Measurements from ENCODE around the gene SYNDIG1.
"Not testable (repeated sequence)": the region's sequence is repeated elsewhere in the genome, so short reads cannot be mapped to it uniquely, and the experiment has no call there.

Gene SYNDIG1

DNA sequence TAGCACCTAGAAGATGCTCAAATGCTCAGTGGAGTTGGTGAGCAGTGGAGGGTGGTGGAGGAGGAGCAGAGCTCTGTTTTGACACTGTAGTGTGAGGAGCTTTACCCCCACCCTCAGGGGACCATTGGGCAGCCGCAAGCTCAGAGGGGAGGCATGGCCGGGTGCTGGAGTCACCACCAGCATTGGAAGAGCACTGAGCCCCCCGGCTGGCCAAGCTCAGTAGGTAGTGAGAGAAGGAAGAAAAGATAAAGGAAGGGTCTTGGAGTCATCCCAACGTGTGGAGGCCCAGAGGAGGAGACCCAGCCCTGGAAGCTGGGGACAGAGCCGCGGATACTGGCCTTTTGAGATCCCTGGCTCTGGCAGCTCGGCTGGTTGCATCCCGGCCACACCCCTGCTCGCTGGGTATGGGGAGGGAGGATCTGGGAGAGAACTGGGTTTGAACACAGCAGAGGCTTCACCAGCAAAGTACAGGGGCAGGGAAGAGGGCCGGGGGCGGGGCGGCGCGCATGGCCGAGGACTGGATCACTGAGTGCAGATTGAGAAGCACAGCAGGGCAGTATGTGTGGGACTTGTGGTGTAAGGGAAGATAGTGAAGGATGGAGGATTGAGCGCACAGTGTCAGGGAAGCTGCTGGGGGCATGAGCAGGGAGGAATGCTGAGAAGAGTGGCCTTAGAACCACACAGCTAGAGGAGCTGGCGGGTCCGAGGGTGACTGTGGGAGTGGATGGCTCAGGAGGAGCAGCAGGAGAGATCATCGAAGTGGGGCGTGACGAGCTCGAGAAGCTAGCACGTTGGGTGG lies 24.4 kb downstream of the SYNDIG1 start:
- no peak for DNase-seq

DNA sequence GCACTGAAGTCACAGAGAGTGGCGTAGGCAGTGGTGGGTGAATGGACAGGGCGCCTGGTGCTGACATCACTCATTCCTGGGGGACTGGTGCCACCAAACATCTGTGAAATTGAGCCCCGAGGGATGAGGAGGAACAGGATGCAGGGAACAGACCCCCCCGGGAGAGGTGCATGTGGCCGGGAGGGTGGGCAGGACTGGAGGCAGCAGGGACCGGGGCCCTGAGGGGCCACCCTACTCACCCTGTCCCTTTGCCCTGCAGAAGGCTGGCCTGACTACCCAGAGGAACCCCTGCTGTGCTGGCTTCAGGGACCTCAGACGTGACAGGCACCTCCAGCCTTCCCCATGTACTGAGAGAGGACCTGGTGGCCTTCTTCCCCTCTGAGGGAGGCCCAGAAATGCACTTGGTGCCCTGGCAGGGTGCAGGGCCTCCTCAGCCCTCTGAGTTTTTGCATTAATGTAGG lies 25.1 kb downstream of the SYNDIG1 start:
- DNase-seq: no peak

DNA sequence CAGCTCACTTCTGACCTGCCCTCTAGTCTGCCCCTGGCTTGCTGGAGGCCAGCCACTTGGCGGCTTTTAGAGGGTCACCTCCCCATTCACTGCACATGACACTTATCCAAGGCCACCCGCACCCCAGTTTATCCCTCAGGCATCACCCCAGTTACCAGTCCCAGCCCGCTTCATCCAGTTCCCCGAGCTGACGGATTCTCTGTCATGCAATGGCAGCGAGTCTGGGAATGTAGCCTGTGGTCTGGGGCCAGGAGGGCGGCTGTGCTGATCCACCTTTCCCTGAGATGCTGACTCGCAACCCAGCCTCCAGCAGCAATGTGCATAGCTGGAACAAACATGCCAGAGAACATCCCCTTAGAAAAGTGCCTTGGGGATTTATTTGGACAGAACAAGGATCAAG lies 25.8 kb downstream of the SYNDIG1 start:
- no peak for DNase-seq

DNA sequence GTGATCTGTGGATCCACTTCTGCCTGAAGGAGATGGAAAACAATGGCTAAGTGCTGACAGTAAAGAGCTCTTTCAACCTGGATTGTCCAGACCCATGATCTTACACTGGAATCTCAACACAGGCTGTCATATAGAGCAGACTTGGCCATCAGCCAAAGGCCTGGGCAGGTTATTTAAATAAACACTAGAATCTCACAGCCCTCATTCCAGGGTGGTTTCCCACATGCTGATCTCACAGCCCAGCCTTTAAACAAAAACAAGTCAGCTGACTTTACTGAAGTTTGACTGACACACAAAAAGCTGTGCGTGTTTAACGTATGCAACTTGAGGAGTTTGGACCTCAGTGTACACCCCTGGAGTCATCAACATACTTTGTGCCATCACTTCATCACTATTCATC lies 28.4 kb downstream of the SYNDIG1 start:
- DNase-seq: no peak

DNA sequence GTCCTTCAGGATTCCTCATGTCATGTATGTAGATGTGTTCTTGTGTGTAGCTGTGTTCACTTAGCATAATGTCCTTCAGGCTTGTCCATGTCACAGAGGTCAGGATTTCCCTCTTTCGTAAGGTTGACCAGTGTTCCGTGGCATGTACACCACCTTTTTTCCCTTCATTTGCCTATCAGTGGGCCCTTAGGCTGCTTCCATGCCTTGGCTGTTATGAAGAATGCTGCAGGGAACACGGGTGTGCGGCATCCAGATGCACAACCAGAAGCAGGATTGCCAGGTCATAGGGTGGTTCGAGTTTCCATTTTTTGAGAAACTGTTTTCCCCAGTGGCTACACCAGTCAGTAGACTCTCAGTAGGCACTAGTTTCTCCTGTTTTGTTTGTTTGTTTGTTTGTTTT lies 29.2 kb downstream of the SYNDIG1 start:
- DNase-seq: no peak

DNA sequence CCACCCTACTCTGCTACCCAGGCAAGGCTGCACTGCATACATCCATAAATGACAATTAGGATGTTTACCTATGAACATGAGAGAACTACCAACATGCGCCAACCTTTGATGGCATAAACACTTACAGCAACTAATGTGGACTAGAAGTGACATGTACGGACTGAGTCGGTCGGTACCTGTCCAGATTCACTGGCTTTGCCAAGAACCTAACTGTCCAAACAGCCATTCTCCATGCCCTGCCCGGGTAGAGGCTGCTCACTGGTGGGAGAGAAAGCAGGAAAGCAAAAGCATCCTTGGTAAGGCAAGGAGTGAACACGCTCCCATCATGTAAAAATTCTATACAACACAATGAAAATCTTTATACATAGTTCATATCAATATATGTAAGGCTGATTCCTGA lies 30.0 kb downstream of the SYNDIG1 start:
- no peak for DNase-seq

DNA sequence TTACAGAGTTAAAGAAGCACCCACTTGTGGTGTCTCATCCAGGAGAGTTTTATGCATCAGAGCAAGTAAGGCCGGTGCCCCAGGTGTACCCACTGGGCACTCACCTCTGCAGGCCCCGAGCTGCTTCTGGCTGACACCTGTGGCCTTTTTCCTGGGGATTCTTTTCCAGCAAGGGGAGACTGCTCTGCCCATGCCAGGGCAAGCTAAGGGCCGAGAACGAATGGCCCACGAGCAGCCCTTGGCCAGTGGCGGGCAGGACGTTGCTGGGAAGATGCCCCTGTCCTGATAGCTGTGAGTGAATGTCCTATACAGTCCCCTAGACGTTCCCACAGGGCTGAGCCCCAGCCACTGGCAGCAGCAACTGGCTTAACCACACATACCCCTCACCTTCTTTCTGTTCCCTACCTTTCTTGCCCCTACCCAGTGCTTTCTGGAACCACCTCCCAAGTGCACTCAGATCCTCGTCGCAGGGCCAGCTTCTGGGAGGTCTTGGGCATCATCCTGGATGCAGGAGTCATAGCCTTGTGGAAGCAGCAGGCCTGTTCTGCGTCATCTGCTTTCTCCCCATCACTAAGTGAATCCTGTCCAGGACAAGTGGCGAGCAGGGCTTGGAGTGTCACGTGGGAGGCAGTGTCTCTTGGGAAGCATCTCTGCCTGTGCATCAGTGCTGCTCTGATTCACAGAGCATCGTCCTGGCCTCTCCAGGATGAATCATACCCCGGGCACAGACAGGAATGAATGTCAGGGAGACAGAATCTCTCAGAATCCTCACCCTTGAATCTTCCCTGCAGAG lies 32.5 kb downstream of the SYNDIG1 start:
- no peak for DNase-seq

DNA sequence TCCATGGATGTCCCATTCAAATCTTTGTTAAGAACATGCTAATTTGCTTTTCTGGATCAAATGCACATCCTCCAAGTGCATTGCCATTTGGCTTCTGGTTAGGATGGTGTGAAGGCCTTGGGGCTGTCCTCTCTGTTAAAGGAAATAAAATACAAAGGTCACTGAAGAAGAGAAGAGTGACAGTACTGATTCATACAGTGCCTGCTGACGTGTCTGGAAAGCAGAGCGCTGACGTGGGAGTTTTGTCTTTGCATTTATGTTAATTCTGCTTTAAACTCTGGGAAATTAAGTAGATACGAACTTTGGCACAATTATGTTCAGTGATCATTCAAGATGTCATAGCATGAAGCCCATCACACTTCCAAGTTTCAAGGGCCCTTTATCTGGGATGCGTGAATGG lies 33.2 kb downstream of the SYNDIG1 start:
- no peak for DNase-seq

DNA sequence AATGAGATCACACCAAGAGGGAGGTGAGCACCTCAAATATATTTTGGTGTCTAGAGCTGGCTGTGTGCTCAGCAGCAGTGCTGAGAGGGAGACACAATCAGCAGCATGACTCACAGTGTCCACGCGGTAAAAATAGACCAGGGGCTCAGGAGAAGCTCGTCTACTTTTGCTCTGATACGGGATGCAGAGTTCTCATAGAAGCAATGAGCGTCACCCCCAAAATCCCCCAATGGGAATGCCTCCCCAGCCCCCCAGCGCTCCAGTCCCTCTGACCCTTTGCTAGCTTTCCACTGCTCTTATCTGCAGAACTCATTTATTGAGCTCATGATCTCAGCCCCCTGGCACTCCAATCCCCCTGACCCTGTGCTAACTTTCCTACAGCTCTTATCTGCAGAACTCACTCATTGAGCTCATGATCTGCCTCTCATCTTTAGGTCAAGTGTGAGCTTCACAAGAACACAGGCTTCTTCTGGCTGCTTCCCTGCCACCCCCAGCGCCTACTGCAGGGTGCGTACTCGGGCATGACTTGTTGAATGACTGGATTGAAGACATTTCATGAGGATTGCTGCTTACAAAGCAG lies 34.0 kb downstream of the SYNDIG1 start:
- no peak for DNase-seq

DNA sequence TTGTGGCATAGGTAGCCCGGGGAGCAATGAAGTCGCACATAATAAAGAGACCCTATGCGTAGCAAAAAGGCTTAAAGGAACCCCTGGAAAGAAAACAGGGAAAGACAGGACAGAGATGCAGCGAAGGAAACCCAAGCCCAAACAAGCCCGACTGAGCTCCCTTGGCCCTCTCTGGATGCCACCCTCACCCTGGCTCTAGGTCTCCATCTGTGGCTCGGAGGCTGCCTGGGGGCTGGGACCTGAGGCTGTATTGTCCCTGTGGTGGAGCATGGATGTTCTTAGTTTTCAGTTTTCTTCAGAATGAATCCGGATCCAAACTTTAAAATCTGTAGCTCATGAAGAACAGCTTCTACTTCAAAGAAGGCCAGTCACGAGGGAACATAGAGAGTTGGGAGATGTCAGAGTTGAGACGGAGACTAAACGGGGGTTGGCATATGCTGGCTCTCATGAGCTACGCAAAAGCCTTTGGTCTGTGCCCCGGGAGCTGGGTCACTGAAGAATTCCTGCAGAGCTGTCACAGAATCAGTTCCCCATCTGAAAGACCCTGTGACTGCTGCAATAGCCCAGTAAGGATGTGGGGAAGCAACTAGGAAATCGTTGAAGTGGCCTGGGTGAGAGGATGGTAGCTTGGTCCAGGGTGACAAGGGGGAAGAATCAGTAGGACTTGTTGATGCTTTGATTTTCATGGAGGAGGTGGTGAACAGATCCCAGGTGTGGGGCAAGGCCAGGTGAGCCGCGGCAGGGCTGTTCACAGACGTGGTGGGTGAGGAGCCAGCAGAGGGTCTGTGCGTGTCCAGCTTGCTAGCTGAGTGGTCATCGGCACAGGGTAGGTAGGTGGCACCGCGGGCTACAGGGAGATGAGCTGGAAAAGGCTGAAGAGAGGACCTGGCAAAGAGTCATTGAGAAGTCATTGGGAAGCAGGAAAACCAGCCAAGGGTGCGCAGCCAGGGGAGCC lies 35.2 kb downstream of the SYNDIG1 start:
- no peak for DNase-seq

DNA sequence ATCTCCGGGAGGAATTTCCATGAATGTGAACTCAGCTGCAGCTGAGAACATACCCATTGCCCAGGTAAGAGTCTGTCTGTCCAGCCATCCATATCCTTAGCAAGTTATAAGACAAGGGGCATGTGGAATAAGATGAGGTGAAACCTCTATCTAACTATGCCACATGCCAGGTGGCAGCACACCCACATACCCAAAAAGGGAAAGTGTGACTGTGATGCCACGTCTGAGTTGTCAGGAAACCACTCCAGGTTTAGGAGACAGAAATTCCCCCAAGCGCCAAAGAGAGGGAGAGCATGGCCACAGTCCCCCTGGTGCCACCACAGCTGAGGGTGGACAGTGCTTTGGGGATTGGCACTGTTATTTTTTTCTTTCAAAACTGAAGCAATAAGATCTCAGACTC lies 36.7 kb downstream of the SYNDIG1 start:
- DNase-seq: no peak

DNA sequence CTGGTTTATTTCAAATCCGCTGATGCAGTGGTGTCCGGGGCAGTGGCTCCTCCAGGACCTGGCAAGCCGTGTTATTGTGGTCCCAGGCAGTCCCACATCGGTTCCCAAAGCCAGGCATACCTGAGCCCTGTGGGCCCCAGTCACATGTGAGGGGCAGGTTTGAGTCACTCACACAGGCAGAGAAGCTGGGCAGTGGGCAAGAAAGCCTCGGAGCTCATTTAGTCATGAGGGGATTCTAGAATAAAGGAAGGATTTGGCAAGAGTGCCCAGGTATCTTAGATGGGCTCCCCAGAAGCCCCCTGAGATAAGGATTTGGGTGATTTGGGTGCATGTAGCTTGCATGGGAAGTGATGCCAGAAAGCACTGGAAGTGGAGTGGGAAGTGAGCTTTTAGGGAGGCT lies 37.3 kb downstream of the SYNDIG1 start:
- DNase-seq: no peak

DNA sequence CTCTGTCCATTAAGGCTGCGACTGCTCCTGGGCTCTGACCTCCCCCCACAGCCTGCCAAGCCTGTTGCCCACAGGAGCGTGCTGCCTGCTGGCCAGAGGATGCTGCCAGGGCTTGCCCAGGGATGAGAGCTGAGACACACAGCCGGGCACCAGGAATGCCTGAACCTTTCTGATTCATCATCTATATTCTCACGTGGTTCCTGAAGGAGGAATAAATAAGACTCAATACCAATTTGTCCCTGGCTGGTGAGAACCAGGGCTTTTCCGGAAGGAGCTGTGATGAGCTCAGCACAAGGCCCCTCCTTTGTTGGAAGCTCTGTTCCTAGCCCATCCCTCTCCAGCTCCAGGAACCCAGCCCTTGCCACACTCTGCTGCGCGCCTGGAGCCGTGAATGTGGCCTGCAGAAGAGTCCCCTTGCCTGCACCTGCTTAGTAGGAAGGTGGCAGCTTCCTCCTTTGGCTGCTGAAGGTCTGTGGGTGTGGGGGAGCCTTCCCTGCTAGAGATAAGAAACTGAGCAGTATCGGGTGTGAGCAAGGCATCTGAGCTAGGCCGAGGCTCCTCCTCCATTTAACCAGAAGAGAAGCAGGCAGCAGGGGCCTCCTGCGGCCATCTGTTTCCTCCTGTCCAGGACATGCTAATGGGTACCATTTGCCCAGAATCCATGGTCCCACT lies 37.9 kb downstream of the SYNDIG1 start:
- no peak for DNase-seq

DNA sequence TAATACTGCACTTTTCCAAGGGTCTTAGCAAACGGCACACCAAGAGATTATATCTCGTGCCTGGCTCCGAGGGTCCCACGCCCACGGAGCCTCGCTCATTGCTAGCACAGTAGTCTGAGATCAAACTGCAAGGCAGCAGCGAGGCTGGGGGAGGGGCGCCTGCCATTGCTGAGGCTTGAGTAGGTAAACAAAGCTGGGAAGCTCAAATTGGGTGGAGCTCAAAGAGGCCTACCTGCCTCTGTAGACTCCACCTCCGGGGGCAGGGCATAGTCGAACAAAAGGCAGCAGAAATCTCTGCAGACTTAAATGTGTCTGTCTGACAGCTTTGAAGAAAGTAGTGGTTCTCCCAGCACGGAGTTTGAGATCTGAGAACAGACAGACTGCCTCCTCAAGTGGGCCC lies 43.0 kb downstream of the SYNDIG1 start:
- DNase-seq: not testable (repeated sequence)

DNA sequence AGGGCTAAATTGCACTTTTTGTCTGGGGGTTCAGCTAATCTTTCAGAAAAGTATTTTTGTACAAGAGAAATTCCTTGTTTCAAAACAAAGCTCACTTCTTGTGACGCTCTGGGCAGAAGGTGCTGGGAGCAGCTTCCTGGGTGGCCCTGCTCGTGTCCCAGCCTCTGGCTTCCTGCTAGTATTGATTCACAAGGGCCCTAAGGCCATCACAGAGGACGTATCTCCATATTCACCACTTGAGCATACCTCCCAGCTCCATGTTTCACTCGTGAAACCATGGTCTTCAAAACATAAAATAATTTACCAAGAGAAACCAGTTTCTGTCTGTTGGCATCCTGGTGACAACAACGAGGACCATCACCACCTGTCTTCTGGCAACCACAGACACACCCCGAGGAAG lies 49.1 kb downstream of the SYNDIG1 start:
- no peak for DNase-seq

DNA sequence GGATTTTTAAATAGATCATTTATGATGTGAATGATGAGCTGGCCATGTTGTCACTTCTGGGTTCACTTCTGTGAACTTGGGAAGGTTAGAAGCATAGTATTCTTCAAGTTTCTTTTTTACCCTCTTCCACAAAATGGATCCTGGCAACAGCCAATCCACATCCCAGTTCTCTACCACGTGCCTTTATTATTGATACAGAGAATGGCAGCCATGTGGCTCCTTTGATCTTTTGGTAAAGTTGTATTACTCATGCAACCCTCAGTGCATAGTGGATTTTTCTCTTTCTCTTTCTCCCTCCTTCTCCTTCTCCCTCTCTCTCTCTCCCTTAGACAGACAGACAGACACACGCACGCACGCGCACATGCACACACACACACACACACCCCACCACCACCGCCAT lies 50.0 kb downstream of the SYNDIG1 start:
- no peak for DNase-seq

DNA sequence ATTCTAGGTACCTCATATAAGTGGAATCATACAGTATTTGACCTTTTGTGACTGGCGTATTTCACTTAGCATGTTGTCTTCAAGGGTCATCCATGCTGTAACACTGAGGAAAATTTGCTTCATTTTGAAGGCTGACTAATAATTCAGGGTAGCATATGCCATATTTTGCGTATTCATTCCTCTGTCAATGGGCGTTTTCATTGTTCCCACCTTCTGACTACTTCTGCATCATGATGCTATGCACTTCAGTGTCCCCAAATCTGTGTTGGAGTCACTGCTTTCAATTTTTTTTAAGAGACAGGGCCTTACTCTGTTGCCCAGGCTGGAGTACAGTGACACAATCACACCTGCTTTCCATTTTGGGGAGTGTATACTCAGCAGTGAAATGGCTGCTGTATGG lies 51.6 kb downstream of the SYNDIG1 start:
- DNase-seq: no peak

DNA sequence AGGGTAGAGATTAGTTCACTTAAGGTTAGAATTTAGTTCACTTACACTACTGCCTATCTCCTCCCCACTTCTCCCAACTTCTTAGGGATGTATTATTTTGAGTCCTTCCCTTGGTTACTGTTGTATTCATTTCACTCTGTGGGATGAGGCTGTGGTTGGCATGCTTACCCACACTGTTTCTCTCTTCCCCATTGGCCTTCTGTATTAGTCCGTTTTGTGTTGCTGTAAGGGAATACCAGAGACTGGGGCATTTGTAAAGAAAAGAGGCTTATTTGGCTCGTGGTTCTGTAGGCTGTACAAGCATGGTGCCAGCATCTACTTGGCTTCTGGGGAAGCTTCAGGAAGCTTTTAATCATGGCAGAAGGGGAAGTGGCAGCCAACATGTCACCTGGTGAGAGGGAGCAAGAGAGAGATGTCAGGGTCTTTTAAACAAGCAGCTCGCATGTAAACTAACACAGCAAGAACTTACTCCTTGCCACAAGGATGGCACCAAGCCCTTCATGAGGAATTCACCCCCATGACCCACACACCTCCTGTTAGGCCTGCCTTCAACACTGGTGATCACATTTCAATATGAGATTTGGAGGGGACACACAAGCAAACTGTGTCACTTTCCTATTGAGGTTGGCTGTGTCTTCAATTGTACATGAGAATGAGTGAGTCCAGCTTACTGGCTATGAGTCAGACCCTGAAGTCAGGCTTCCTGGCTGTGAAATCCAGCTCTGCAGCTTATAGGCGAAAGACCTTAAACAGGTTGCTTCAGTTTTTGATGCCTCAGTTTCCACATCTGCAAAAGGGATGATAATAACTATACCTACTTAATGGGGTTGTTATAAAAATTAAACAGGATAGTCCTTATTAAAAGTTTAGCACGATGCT lies 53.3 kb downstream of the SYNDIG1 start:
- DNase-seq: no peak

DNA sequence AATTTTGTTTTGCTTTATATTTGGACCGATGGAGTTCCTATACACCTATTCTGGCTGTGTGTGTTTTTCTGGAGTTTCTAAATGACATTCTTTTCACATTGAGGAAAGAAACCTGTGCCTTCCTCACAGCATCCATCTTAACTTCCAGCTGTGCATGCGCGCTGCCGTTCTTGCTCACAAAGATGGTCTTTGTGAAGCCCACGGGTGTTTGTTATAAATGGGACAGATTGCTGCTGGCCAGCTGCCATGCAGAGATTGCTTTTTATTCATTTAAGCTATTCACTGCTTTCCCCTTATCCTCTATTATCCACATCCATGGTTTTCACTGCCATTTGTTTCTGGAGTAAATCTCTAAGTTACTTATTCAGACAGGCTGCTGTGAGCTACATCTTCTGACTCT lies 54.2 kb downstream of the SYNDIG1 start:
- no peak for DNase-seq

DNA sequence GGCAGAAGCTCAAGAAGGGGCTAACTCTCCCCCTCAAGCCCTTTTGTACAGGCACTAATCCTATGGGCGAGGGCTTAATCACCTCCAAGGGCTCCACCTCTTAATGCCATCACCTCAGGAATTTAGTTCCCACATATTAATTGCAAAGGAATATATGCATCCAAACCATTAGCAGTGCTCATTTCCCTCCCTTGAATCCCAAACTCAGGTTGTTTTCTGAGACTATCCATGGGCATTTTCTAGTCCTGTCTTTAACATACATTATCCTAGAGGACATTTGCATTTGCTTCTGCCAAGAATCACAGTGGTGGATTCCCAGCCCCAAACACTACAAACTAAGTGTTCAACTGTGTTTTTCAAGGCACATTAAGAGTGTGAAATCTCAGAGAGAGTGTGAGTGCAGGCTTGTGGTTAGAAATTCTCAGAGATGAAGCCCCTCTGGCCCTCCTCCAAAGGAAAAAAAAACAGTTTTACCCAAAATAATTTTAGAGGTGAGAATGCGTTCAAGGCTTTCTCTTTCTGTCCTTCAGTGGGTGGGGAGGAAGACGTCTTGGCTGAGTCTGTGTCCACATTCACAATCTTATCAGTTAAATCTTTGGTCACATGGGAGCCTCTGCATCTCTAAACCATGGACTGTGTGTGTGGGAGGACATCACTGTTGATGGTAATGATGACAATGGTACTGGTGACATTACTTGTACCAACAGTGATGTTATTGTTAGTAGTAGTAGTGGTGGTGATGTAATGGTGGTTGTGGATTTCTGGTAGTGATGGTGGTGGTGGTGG lies 59.3 kb downstream of the SYNDIG1 start:
- no peak for DNase-seq
